ENCODE results near the gene STX16. TPM values are rescaled to one million over a fixed set of nuclear protein-coding genes. Genes with fewer than 3 reads are reported as not detected.

STX16 gene
- total RNA-seq, 1 experiment from 2014 or later, result 93.3 TPM

DNA sequence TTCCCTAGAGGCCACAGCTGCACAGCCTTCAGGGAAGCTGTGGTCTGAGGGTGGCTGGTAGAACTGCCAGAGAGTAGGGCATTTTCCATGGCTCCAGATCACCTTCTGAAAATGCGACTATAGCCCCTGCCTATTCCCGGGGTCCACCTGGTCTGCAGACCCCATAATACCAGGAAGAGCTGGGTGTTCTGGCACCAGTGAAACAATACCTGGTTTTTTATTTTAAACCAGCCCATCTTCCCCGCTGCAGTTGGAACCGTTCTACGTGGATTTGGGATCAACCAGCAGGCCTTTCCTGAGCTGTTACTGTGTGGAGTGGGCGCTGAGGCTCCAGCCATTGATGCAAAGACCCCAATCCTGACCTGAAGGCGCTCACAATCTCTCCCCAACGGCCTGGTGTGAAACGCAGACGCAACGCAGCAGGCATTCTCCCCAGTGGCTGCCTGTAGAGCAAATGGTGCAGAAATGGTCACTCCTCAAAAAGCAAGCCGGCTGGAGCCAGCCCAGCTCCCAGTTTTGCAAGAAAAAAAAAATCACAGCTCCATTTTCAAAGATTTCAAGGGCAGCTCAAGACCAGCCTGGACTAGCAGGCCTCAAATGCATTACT is 52.8 kb downstream of the STX16 start:
- DNase-seq (ENCODE audit: unreplicated experiment), result no peak
- no TSS peak for BruUV-seq (replicated peaks)
- H3K27me3 Mint-ChIP-seq (ENCODE audit: insufficient read depth, unreplicated experiment), result no peaks in the 10 kb centered on the region
- POLR2A ChIA-PET, result no interaction called here
- intact Hi-C loops (cut with micrococcal nuclease), result no loop called here
- H3K4me3 Mint-ChIP-seq (ENCODE audit: unreplicated experiment), result no peak overlapping the region
- CTCF ChIA-PET, result interaction anchor here (0.6 to 2.8 kb wide), 4 partner anchors 10 to 701 kb away, joined by 3 to 10 read pairs (median 3); no protein-coding TSS in a partner anchor
- TF ChIP-seq, protein P1, sequence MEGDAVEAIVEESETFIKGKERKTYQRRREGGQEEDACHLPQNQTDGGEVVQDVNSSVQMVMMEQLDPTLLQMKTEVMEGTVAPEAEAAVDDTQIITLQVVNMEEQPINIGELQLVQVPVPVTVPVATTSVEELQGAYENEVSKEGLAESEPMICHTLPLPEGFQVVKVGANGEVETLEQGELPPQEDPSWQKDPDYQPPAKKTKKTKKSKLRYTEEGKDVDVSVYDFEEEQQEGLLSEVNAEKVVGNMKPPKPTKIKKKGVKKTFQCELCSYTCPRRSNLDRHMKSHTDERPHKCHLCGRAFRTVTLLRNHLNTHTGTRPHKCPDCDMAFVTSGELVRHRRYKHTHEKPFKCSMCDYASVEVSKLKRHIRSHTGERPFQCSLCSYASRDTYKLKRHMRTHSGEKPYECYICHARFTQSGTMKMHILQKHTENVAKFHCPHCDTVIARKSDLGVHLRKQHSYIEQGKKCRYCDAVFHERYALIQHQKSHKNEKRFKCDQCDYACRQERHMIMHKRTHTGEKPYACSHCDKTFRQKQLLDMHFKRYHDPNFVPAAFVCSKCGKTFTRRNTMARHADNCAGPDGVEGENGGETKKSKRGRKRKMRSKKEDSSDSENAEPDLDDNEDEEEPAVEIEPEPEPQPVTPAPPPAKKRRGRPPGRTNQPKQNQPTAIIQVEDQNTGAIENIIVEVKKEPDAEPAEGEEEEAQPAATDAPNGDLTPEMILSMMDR (IDR thresholded peaks at IDR 0.05; ENCODE audit: unreplicated experiment), result no peak
- no peak overlapping the region for H3K27ac Mint-ChIP-seq (ENCODE audit: low read depth, unreplicated experiment)
- H3K4me1 Mint-ChIP-seq (ENCODE audit: insufficient read depth, unreplicated experiment), result no peaks in the 10 kb centered on the region
- peaks cover 32% of the 10 kb centered on the region for H3K36me3 Mint-ChIP-seq (ENCODE audit: insufficient read depth, unreplicated experiment)
- H3K9me3 Mint-ChIP-seq (ENCODE audit: unreplicated experiment), result no peaks in the 10 kb centered on the region

DNA sequence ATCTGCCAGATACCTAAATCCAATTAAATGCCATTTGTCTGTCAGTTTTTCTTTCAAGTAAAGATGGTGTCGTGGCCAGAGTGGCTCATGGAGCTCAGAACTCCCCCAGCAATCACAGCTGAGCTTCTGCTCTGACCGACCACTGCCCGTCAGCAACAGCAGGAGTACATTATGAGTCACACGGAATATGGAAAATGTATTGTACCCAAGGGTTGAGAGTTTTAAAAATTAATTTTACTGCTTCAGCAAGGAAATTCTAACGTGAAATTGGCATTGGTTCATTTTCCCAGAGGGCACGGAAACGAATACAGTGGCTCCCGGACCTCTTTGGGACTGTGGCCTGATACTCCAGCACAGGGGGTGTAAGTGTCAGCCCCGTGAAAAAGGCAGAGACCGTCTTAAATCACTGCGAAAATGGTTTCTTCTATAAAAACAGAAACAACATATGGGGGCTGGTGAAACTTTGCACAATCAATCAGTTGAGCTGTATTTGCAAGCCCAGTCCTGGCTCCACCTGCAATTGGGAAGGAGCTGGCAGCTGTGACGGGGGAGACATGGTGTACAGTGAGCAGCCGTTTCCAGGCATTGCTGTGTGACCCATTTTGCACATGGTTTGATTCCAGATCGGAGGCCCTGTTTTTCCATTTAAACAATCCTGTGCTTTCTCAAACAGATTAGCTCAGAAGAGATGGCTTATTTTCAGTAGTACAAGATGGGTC is 54.3 kb downstream of the STX16 start:
- DNase-seq (ENCODE audit: unreplicated experiment), result no peak
- Mint-ChIP-seq H3K36me3 (ENCODE audit: insufficient read depth, unreplicated experiment) (peaks cover 32% of the 10 kb centered on the region), H3K9me3 (ENCODE audit: unreplicated experiment) (no peaks in the 10 kb centered on the region), H3K27ac (ENCODE audit: low read depth, unreplicated experiment) (no peak overlapping the region), H3K4me3 (ENCODE audit: unreplicated experiment) (no peak overlapping the region), H3K27me3 (ENCODE audit: insufficient read depth, unreplicated experiment) (no peaks in the 10 kb centered on the region), H3K4me1 (ENCODE audit: insufficient read depth, unreplicated experiment) (no peaks in the 10 kb centered on the region)
- TF ChIP-seq, protein P1 (IDR thresholded peaks at IDR 0.05; ENCODE audit: unreplicated experiment), result no peak
- intact Hi-C loops (cut with micrococcal nuclease), result no loop called here
- ChIA-PET POLR2A (interaction anchor here (0.6 to 1.8 kb wide), 2 partner anchors 12 to 1617 kb away, joined by 4 read pairs; no protein-coding TSS in a partner anchor), CTCF (interaction anchor here (2.8 kb wide), 1 partner anchor 12 kb away, joined by 10 read pairs; no protein-coding TSS in a partner anchor)
- no TSS peak for BruUV-seq (replicated peaks)

DNA sequence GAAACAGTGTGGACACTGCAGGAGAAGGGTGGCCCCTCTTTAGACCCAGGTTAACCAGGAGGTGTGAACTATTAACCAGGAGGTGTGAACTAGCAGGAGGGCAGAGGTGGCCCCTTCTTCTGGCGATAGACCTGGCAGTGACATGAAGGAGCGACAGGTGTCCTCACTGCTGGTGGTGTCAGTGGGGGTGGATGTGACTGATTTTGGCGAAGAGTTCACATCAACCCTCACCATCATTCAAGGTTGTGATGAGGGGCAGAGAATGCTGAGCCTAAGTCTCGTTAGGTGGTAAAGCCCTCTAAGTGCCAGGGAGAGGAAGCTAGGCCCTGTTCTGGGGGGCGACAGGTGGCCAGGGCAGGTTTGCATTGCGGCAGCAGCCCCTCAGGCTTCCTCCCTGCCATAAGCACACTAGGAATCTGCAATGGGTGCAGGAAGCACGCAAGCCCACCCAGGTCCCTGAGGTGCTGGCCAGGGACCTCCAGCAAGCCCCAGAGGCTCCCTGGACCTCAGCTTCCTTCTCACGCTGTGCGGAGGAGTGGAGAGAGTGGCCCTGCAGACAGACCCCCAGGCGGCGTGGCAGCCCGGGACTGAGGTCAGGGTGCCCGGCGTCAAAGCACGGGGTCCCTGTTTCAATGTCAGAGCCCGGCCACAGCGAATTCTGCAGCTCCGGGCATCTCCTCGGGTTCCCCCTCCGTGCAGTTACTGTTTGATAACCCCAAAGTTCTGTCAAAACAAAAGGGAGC is 55.2 kb downstream of the STX16 start:
- ChIA-PET CTCF (interaction anchor here (0.7 to 2.8 kb wide), 2 partner anchors 13 to 254 kb away, joined by 3 to 10 read pairs; no protein-coding TSS in a partner anchor), POLR2A (interaction anchor here (1.8 kb wide), 1 partner anchor 13 kb away, joined by 4 read pairs; no protein-coding TSS in a partner anchor)
- DNase-seq (ENCODE audit: unreplicated experiment), result no peak
- Mint-ChIP-seq H3K27ac (ENCODE audit: low read depth, unreplicated experiment) (no peak overlapping the region), H3K27me3 (ENCODE audit: insufficient read depth, unreplicated experiment) (no peaks in the 10 kb centered on the region), H3K4me3 (ENCODE audit: unreplicated experiment) (no peak overlapping the region), H3K4me1 (ENCODE audit: insufficient read depth, unreplicated experiment) (no peaks in the 10 kb centered on the region), H3K9me3 (ENCODE audit: unreplicated experiment) (no peaks in the 10 kb centered on the region), H3K36me3 (ENCODE audit: insufficient read depth, unreplicated experiment) (peaks cover 32% of the 10 kb centered on the region)
- TF ChIP-seq, protein P1 (IDR thresholded peaks at IDR 0.05; ENCODE audit: unreplicated experiment), result no peak
- BruUV-seq (replicated peaks), result no TSS peak
- intact Hi-C loops (cut with micrococcal nuclease), result no loop called here

All from MCF 10A (cell line).